Dendritic cell treated with granulocyte-macrophage colony-stimulating factor and Interleukin-4, amounts not matched to agents 40 ng/mL and 50 ng/mL, for 4 days (primary cell): Measurements from ENCODE around the gene DUSP8.

Source experiments
- H3K27ac Mint-ChIP-seq: one replicate; pipeline ENCODE4 v1.8.0; 2022; ENCODE audit warnings: mild to moderate bottlenecking, mixed read lengths
- H3K27me3 Mint-ChIP-seq: one replicate; pipeline ENCODE4 v1.8.0; 2022; ENCODE audit warnings: mild to moderate bottlenecking, mixed read lengths
- H3K36me3 Mint-ChIP-seq: one replicate; pipeline ENCODE4 v1.8.0; 2022; ENCODE audit warnings: low read depth, mixed read lengths
- H3K4me1 Mint-ChIP-seq: one replicate; pipeline ENCODE4 v1.8.0; 2022; ENCODE audit warnings: low read depth, mixed read lengths
- H3K4me3 Mint-ChIP-seq: one replicate; pipeline ENCODE4 v1.8.0; 2022; ENCODE audit warnings: mild to moderate bottlenecking, moderate library complexity, mixed read lengths
- H3K9me3 Mint-ChIP-seq: one replicate; pipeline ENCODE4 v1.8.0; 2022; ENCODE audit warnings: mixed read lengths
- intact Hi-C: fragments of 100-400 bp; cut with micrococcal nuclease; formaldehyde crosslinking; loops from one replicate; pipeline ENCODE4 v1.15.0; 2022

The DUSP8 gene

GRCh38 chr11:1532014-1532586 is 40.0 kb downstream of the DUSP8 start:
- Mint-ChIP-seq H3K36me3 (peaks cover 59% of the 10 kb centered on the region), H3K27ac (no peak overlapping the region), H3K9me3 (no peaks in the 10 kb centered on the region), H3K27me3 (no peaks in the 10 kb centered on the region), H3K4me3 (no peak overlapping the region), H3K4me1 (peaks cover 31% of the 10 kb centered on the region)
- intact Hi-C loops = no loop called here

GRCh38 chr11:1531449-1532013 is 40.5 kb downstream of the DUSP8 start:
- H3K4me1 Mint-ChIP-seq = peaks cover 31% of the 10 kb centered on the region
- peaks cover 59% of the 10 kb centered on the region for H3K36me3 Mint-ChIP-seq
- no peaks in the 10 kb centered on the region for H3K27me3 Mint-ChIP-seq
- intact Hi-C loops = no loop called here
- H3K4me3 Mint-ChIP-seq = no peak overlapping the region
- H3K9me3 Mint-ChIP-seq = no peaks in the 10 kb centered on the region
- no peak overlapping the region for H3K27ac Mint-ChIP-seq

GRCh38 chr11:1530686-1531448 is 41.2 kb downstream of the DUSP8 start:
- intact Hi-C loops = no loop called here
- H3K27ac Mint-ChIP-seq = no peak overlapping the region
- H3K27me3 Mint-ChIP-seq = no peaks in the 10 kb centered on the region
- H3K9me3 Mint-ChIP-seq = no peaks in the 10 kb centered on the region
- H3K4me1 Mint-ChIP-seq = peaks cover 30% of the 10 kb centered on the region
- H3K4me3 Mint-ChIP-seq = no peak overlapping the region
- peaks cover 54% of the 10 kb centered on the region for H3K36me3 Mint-ChIP-seq

GRCh38 chr11:1529774-1530173 is 42.3 kb downstream of the DUSP8 start:
- Mint-ChIP-seq H3K4me1 (peaks cover 20% of the 10 kb centered on the region), H3K27ac (no peak overlapping the region), H3K9me3 (no peaks in the 10 kb centered on the region), H3K27me3 (no peaks in the 10 kb centered on the region), H3K36me3 (peaks cover 48% of the 10 kb centered on the region), H3K4me3 (no peak overlapping the region)
- intact Hi-C loops = no loop called here

- Mint-ChIP-seq H3K36me3 (peaks cover 44% of the 10 kb centered on the region), H3K27ac (no peak overlapping the region), H3K4me3 (no peak overlapping the region), H3K27me3 (no peaks in the 10 kb centered on the region), H3K4me1 (peaks cover 17% of the 10 kb centered on the region), H3K9me3 (no peaks in the 10 kb centered on the region)
- intact Hi-C loops = no loop called here
Measured at GRCh38 chr11:1529286-1529685, 42.8 kb downstream of the DUSP8 start.

- peaks cover 16% of the 10 kb centered on the region for H3K4me1 Mint-ChIP-seq
- intact Hi-C loops = no loop called here
- H3K4me3 Mint-ChIP-seq = no peak overlapping the region
- no peak overlapping the region for H3K27ac Mint-ChIP-seq
- H3K27me3 Mint-ChIP-seq = no peaks in the 10 kb centered on the region
- no peaks in the 10 kb centered on the region for H3K9me3 Mint-ChIP-seq
- peaks cover 38% of the 10 kb centered on the region for H3K36me3 Mint-ChIP-seq
Measured at GRCh38 chr11:1528710-1529109, 43.4 kb downstream of the DUSP8 start.

GRCh38 chr11:1526785-1527184 is 45.3 kb downstream of the DUSP8 start:
- Mint-ChIP-seq H3K9me3 (no peaks in the 10 kb centered on the region), H3K27me3 (no peaks in the 10 kb centered on the region), H3K36me3 (peaks cover 19% of the 10 kb centered on the region), H3K4me1 (peaks cover 6% of the 10 kb centered on the region), H3K27ac (no peak overlapping the region), H3K4me3 (no peak overlapping the region)
- intact Hi-C loops = no loop called here

DNA sequence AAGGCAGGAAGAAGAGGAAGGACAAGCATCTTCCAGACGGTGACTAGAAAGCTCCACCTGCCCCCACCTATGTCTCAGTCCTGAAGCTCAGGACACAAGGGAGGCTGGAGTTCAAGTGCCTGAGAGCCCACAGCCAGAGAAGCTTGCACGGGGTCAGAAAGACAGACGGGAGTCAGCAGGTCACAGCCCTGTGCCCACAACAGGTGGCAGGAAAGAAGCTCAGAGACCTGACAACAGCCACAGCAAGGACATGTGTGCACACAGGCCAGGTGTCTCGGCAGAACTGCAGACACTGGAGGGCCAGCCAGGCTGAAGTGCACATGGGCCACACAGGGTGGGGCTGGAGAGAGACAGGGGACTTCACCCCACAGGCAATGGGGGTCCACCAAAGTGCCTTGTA is 48.3 kb downstream of the DUSP8 start:
- no peak overlapping the region for H3K4me3 Mint-ChIP-seq
- no peak overlapping the region for H3K27ac Mint-ChIP-seq
- no peaks in the 10 kb centered on the region for H3K27me3 Mint-ChIP-seq
- no peaks in the 10 kb centered on the region for H3K4me1 Mint-ChIP-seq
- H3K9me3 Mint-ChIP-seq = no peaks in the 10 kb centered on the region
- peaks cover 17% of the 10 kb centered on the region for H3K36me3 Mint-ChIP-seq
- intact Hi-C loops = no loop called here

DNA sequence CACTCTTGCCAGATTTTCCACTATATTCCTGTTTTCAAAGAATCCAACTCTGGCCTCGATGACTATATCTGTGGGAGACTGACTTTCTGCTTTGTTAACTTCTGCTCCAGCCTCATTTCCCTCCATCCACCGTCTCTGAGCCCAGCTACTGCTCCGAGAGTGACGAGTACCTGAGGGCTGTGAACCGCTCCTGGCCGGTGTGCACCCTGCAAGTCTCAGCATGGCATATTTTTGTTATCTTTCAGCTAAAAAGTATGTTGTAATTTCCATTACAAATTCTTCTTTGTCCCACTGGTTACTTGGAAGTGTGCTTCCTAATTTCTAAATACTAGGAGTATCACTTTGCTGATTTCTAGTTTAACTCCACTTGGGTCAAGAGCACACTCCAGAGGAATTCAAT is 49.0 kb downstream of the DUSP8 start:
- no peak overlapping the region for H3K27ac Mint-ChIP-seq
- H3K27me3 Mint-ChIP-seq = no peaks in the 10 kb centered on the region
- peaks cover 17% of the 10 kb centered on the region for H3K36me3 Mint-ChIP-seq
- no peaks in the 10 kb centered on the region for H3K9me3 Mint-ChIP-seq
- H3K4me3 Mint-ChIP-seq = no peak overlapping the region
- intact Hi-C loops = no loop called here
- no peaks in the 10 kb centered on the region for H3K4me1 Mint-ChIP-seq

GRCh38 chr11:1522081-1522424 is 50.0 kb downstream of the DUSP8 start:
- no peak overlapping the region for H3K4me3 Mint-ChIP-seq
- no peak overlapping the region for H3K27ac Mint-ChIP-seq
- peaks cover 8% of the 10 kb centered on the region for H3K4me1 Mint-ChIP-seq
- H3K27me3 Mint-ChIP-seq = no peaks in the 10 kb centered on the region
- H3K36me3 Mint-ChIP-seq = peaks cover 24% of the 10 kb centered on the region
- intact Hi-C loops = no loop called here
- no peaks in the 10 kb centered on the region for H3K9me3 Mint-ChIP-seq

- H3K4me3 Mint-ChIP-seq = no peak overlapping the region
- intact Hi-C loops = no loop called here
- H3K36me3 Mint-ChIP-seq = peaks cover 24% of the 10 kb centered on the region
- no peaks in the 10 kb centered on the region for H3K27me3 Mint-ChIP-seq
- peaks cover 11% of the 10 kb centered on the region for H3K4me1 Mint-ChIP-seq
- H3K27ac Mint-ChIP-seq = peak overlapping the region; percentile 7
- H3K9me3 Mint-ChIP-seq = no peaks in the 10 kb centered on the region
Measured at GRCh38 chr11:1521382-1522080, 50.5 kb downstream of the DUSP8 start.

GRCh38 chr11:1520663-1521267 is 51.3 kb downstream of the DUSP8 start:
- no peaks in the 10 kb centered on the region for H3K9me3 Mint-ChIP-seq
- peak overlapping the region; percentile 7 for H3K27ac Mint-ChIP-seq
- intact Hi-C loops = no loop called here
- no peak overlapping the region for H3K4me3 Mint-ChIP-seq
- H3K27me3 Mint-ChIP-seq = no peaks in the 10 kb centered on the region
- H3K4me1 Mint-ChIP-seq = peaks cover 18% of the 10 kb centered on the region
- H3K36me3 Mint-ChIP-seq = peaks cover 24% of the 10 kb centered on the region

- Mint-ChIP-seq H3K36me3 (peaks cover 23% of the 10 kb centered on the region), H3K27me3 (no peaks in the 10 kb centered on the region), H3K9me3 (no peaks in the 10 kb centered on the region), H3K4me3 (no peak overlapping the region), H3K27ac (no peak overlapping the region), H3K4me1 (peaks cover 24% of the 10 kb centered on the region)
- intact Hi-C loops = no loop called here
Measured at GRCh38 chr11:1520209-1520662, 51.8 kb downstream of the DUSP8 start.
